WTC11 (cell line): Measurements from ENCODE around the gene CASQ2. TPM values are rescaled to one million over a fixed set of nuclear protein-coding genes. Genes with fewer than 3 reads are reported as not detected.

Experiments used
- ATAC-seq: fragments of 200-7000 bp; cut with Tn5 transposase; 2 replicates; pipeline ENCODE4 v1.10.0; 2021; ENCODE audit warnings: mild to moderate bottlenecking, moderate library complexity
- CTCF ChIA-PET: fragments of 300-600 bp; sonication (Branson Sonifier 250); formaldehyde crosslinking; loops from one replicate; lab custom pipeline; 2021; ENCODE audit warnings: antibody characterized with exemption; lab: Charles Lee
- POLR2A ChIA-PET: fragments of 350-600 bp; sonication (Branson Sonifier 250); formaldehyde crosslinking; loops from one replicate; lab custom pipeline; 2021; ENCODE audit warnings: antibody characterized with exemption; lab: Charles Lee
- DNase-seq: peaks from one replicate; pipeline ENCODE4 v3.0.0; 2021; ENCODE audit warnings: low spot score
- H3K27ac Mint-ChIP-seq: 2 replicates; pipeline ENCODE4 v1.8.0; 2021; ENCODE audit warnings: mixed read lengths
- H3K27me3 Mint-ChIP-seq: 2 replicates; pipeline ENCODE4 v1.8.0; 2021; ENCODE audit warnings: low read depth, mild to moderate bottlenecking, moderate library complexity, mixed read lengths
- H3K36me3 Mint-ChIP-seq: 2 replicates; pipeline ENCODE4 v1.8.0; 2021; ENCODE audit warnings: mixed read lengths
- H3K4me1 Mint-ChIP-seq: 2 replicates; pipeline ENCODE4 v1.8.0; 2022; ENCODE audit warnings: mixed read lengths
- H3K4me3 Mint-ChIP-seq: 2 replicates; pipeline ENCODE4 v1.8.0; 2021; ENCODE audit warnings: mild to moderate bottlenecking, moderate library complexity, mixed read lengths
- H3K9me3 Mint-ChIP-seq: 2 replicates; pipeline ENCODE4 v1.8.0; 2021; ENCODE audit warnings: mixed read lengths
- ARID4B ChIP-seq: sonication (generic); formaldehyde crosslinking; IDR thresholded peaks from 2 replicates; pipeline ENCODE4 v1.8.0; 2023; ENCODE audit warnings: missing genetic modification reagents, mild to moderate bottlenecking, borderline replicate concordance
- ATF1 ChIP-seq: sonication (generic); formaldehyde crosslinking; IDR thresholded peaks from 2 replicates; pipeline ENCODE4 v1.8.1; 2023; ENCODE audit warnings: mild to moderate bottlenecking, moderate library complexity, missing genetic modification reagents
- ATF3 ChIP-seq: sonication (generic); formaldehyde crosslinking; conservative IDR thresholded peaks from 2 replicates; pipeline ENCODE4 v1.8.1; 2022; ENCODE audit warnings: mild to moderate bottlenecking, missing genetic modification reagents
- CTCF ChIP-seq: fragments of 200-600 bp; IDR thresholded peaks from 2 replicates; pipeline ENCODE4 v1.8.0; 2022; ENCODE audit warnings: antibody characterized with exemption
- E2F1 ChIP-seq: sonication (generic); formaldehyde crosslinking; IDR thresholded peaks from 2 replicates; pipeline ENCODE4 v1.8.0; 2022; ENCODE audit warnings: mild to moderate bottlenecking, missing genetic modification reagents
- E2F5 ChIP-seq: sonication (generic); formaldehyde crosslinking; IDR thresholded peaks from 2 replicates; pipeline ENCODE4 v1.8.1; 2022; ENCODE audit warnings: mild to moderate bottlenecking, moderate library complexity, missing genetic modification reagents
- EMX1 ChIP-seq: fragments of 250-450 bp; sonication (Bioruptor Pico); IDR thresholded peaks from 2 replicates; pipeline ENCODE4 v1.8.0; 2021; ENCODE audit warnings: mild to moderate bottlenecking
- IRF2 ChIP-seq: sonication (generic); formaldehyde crosslinking; IDR thresholded peaks from 2 replicates; pipeline ENCODE4 v1.8.0; 2022; ENCODE audit warnings: low read depth, missing genetic modification reagents, borderline replicate concordance
- JAZF1 ChIP-seq: fragments of 250-450 bp; sonication (Bioruptor Pico); IDR thresholded peaks from 2 replicates; pipeline ENCODE4 v1.9.0; 2021; ENCODE audit warnings: moderate library complexity, mild to moderate bottlenecking, inconsistent platforms
- JUN ChIP-seq: sonication (generic); formaldehyde crosslinking; IDR thresholded peaks from 2 replicates; pipeline ENCODE4 v1.8.0; 2023; ENCODE audit warnings: mild to moderate bottlenecking, missing genetic modification reagents
- MLX ChIP-seq: sonication (generic); formaldehyde crosslinking; IDR thresholded peaks from 2 replicates; pipeline ENCODE4 v1.8.1; 2023; ENCODE audit warnings: mild to moderate bottlenecking, missing genetic modification reagents, moderate library complexity
- NFATC4 ChIP-seq: fragments of 250-450 bp; sonication (Bioruptor Pico); IDR thresholded peaks from 2 replicates; pipeline ENCODE4 v1.9.0; 2021; ENCODE audit warnings: mild to moderate bottlenecking
- NFE2L1 ChIP-seq: sonication (generic); formaldehyde crosslinking; IDR thresholded peaks from 2 replicates; pipeline ENCODE4 v1.8.1; 2023; ENCODE audit warnings: missing genetic modification reagents
- PRRX2 ChIP-seq: fragments of 250-450 bp; sonication (Bioruptor Pico); IDR thresholded peaks from 2 replicates; pipeline ENCODE4 v1.8.0; 2021; ENCODE audit warnings: mild to moderate bottlenecking
- SMAD4 ChIP-seq: sonication (generic); formaldehyde crosslinking; IDR thresholded peaks from 2 replicates; pipeline ENCODE4 v1.8.0; 2022; ENCODE audit warnings: mild to moderate bottlenecking, missing genetic modification reagents
- SP1 ChIP-seq: sonication (generic); formaldehyde crosslinking; conservative IDR thresholded peaks from 2 replicates; pipeline ENCODE4 v1.8.1; 2022; ENCODE audit warnings: missing genetic modification reagents
- TEAD4 ChIP-seq: sonication (generic); formaldehyde crosslinking; IDR thresholded peaks from 2 replicates; pipeline ENCODE4 v1.8.0; 2022; ENCODE audit warnings: mild to moderate bottlenecking, missing genetic modification reagents
- ZNF138 ChIP-seq: sonication (generic); formaldehyde crosslinking; conservative IDR thresholded peaks from 2 replicates; pipeline ENCODE4 v1.8.1; 2022; ENCODE audit warnings: mild to moderate bottlenecking, moderate library complexity, missing genetic modification reagents
- ZNF219 ChIP-seq: sonication (generic); formaldehyde crosslinking; IDR thresholded peaks from 2 replicates; pipeline ENCODE4 v1.8.0; 2023; ENCODE audit warnings: missing genetic modification reagents, mild to moderate bottlenecking, borderline replicate concordance
- ZNF416 ChIP-seq: fragments of 250-450 bp; sonication (Bioruptor Pico); IDR thresholded peaks from 2 replicates; pipeline ENCODE4 v1.9.0; 2021; ENCODE audit warnings: mild to moderate bottlenecking, inconsistent platforms
- ZNF671 ChIP-seq: fragments of 250-450 bp; sonication (Bioruptor Pico); IDR thresholded peaks from 2 replicates; pipeline ENCODE4 v1.8.0; 2021; ENCODE audit warnings: mild to moderate bottlenecking
- total RNA-seq: library from RNA; stranded (reverse); gene quantifications from 3 replicates; pipeline ENCODE4 v1.2.3, GENCODE V29; 2021

The CASQ2 gene
- total RNA-seq, 1 experiment from 2014 or later: not detected

GRCh38 chr1:115796036-115796435 is 27.5 kb upstream of the CASQ2 start:
- POLR2A ChIA-PET: no interaction called here
- Mint-ChIP-seq H3K27ac (peak overlapping the region; percentile 45; the same call in 1 of the 2 replicates), H3K36me3 (no peaks in the 10 kb centered on the region), H3K4me3 (no peak overlapping the region), H3K9me3 (peaks cover 5% of the 10 kb centered on the region; the same call in 1 of the 2 replicates), H3K27me3 (no peaks in the 10 kb centered on the region), H3K4me1 (peaks cover 51% of the 10 kb centered on the region)
- DNase-seq (no peak), ATAC-seq (no peak)
- CTCF ChIA-PET: interaction anchor here (1.9 kb wide), 1 partner anchor 24 kb away, joined by 10 read pairs; no protein-coding TSS in a partner anchor
- TF ChIP-seq EMX1 (CRISPR knock-in tag) (no peak), NFE2L1 (CRISPR knock-in tag) (no peak), E2F1 (CRISPR knock-in tag) (no peak), ATF1 (CRISPR knock-in tag) (no peak), MLX (CRISPR knock-in tag) (no peak), SP1 (CRISPR knock-in tag) (no peak), ARID4B (no peak), TEAD4 (CRISPR knock-in tag) (no peak)

GRCh38 chr1:115794976-115795639 is 26.6 kb upstream of the CASQ2 start:
- Mint-ChIP-seq H3K27me3 (no peaks in the 10 kb centered on the region), H3K27ac (no peak overlapping the region), H3K4me1 (peaks cover 60% of the 10 kb centered on the region), H3K4me3 (no peak overlapping the region), H3K9me3 (peaks cover 5% of the 10 kb centered on the region; the same call in 1 of the 2 replicates), H3K36me3 (no peaks in the 10 kb centered on the region)
- no peak for TF ChIP-seq SMAD4 (CRISPR knock-in tag)
- TF ChIP-seq PRRX2 (CRISPR knock-in tag): no peak
- TF ChIP-seq E2F1 (CRISPR knock-in tag): no peak
- no peak for TF ChIP-seq ZNF219 (CRISPR knock-in tag)
- no peak for TF ChIP-seq ZNF138 (CRISPR knock-in tag)
- TF ChIP-seq CTCF: no peak
- TF ChIP-seq ATF3: no peak
- no peak for TF ChIP-seq IRF2 (CRISPR knock-in tag)
- TF ChIP-seq ZNF671 (CRISPR knock-in tag): no peak
- TF ChIP-seq E2F5 (CRISPR knock-in tag): no peak
- TF ChIP-seq JUN (CRISPR knock-in tag): no peak
- no peak for TF ChIP-seq ZNF416 (CRISPR knock-in tag)
- no peak for TF ChIP-seq NFATC4 (CRISPR knock-in tag)
- TF ChIP-seq JAZF1 (CRISPR knock-in tag): no peak
- POLR2A ChIA-PET: no interaction called here
- CTCF ChIA-PET: no interaction called here
- no peak for DNase-seq
- ATAC-seq: no peak
